Esophagus muscularis mucosa (tissue), 4 donors: ENCODE data around the gene CD96. TPM values are rescaled to one million over a fixed set of nuclear protein-coding genes. Genes with fewer than 3 reads are reported as not detected.

Experiments used
- DNase-seq: peaks from one replicate; pipeline ENCODE4 v3.0.0-alpha.2; 2017; ENCODE audit errors: extremely low spot score
- H3K27ac ChIP-seq, 4 donors: fragments of 200-600 bp; sonication (generic); replicated peaks in 1 of 4; 1 replicate in 3 of 4; 2 replicates in 1 of 4; pipeline ENCODE4 v1.5.1; 2016 to 2019; ENCODE audit warnings: mild to moderate bottlenecking in 1 of 4
- H3K27me3 ChIP-seq, 4 donors: fragments of 200-600 bp; sonication (generic); one replicate each; pipeline versions ENCODE4 v1.5.1 to v1.6.0; 2016 to 2019
- H3K36me3 ChIP-seq, 4 donors: fragments of 200-600 bp; sonication (generic); one replicate each; pipeline ENCODE4 v1.5.1; 2016 to 2019
- H3K4me1 ChIP-seq, 4 donors: fragments of 200-600 bp; sonication (generic); one replicate each; pipeline ENCODE4 v1.5.1; 2016 to 2019
- H3K4me3 ChIP-seq, 4 donors: fragments of 200-600 bp; sonication (generic); 1 replicate in 2 of 4; 2 replicates in 2 of 4; pipeline ENCODE4 v1.5.1; 2016 to 2019; ENCODE audit warnings: mild to moderate bottlenecking in 4 of 4, moderate library complexity in 1 of 4
- H3K9me3 ChIP-seq, 4 donors: fragments of 200-600 bp; sonication (generic); 1 replicate in 3 of 4; 2 replicates in 1 of 4; pipeline ENCODE4 v1.5.1; 2016 to 2019
- CTCF ChIP-seq, 3 experiments: fragments of 200-600 bp in 2 of 3; fragments of 450-650 bp in 1 of 3; sonication (generic) in 2 of 3; IDR thresholded peaks; one replicate each; pipeline ENCODE4 v1.5.1; 2017 to 2019; ENCODE audit warnings: antibody characterized with exemption in 3 of 3, mild to moderate bottlenecking in 2 of 3, moderate library complexity in 1 of 3
- EP300 ChIP-seq: sonication (generic); formaldehyde crosslinking; IDR thresholded peaks from one replicate; pipeline ENCODE4 v1.6.1; 2017; ENCODE audit warnings: antibody characterized with exemption
- POLR2A ChIP-seq: fragments of 450-650 bp; IDR thresholded peaks from one replicate; pipeline ENCODE4 v1.6.1; 2017; ENCODE audit warnings: antibody characterized with exemption, moderate library complexity, mild to moderate bottlenecking, low read depth
- POLR2AphosphoS5 ChIP-seq, 2 donors: sonication (generic); formaldehyde crosslinking; IDR thresholded peaks; one replicate each; pipeline ENCODE4 v1.6.1; 2017; ENCODE audit warnings: antibody characterized with exemption in 2 of 2
- WGBS: methylation state at CpG from one replicate; pipeline ENCODE4 v1.1.5; 2018; 5-methylcytosine and 5-hydroxymethylcytosine counted together
- intact Hi-C: fragments of 100-400 bp; cut with DNase I; formaldehyde crosslinking; loops from one replicate; pipeline ENCODE4 v1.15.1; 2023
- total RNA-seq, 4 donors: library from RNA; depleted of rRNA; stranded (reverse); fragments of >200 nt; gene quantifications; one replicate each; pipeline versions ENCODE4 v1.1.0 to v1.2.1, GENCODE V29; 2016

CD96 gene
- total RNA-seq, 4 donors from 2014 or later: 0.17 to 1.5 (median 0.43) TPM

GRCh38 chr3:111598552-111598951, 56.6 kb downstream of the CD96 start:
- Histone ChIP-seq H3K4me3 (no peak overlapping the region), H3K4me1 (no peaks in the 10 kb centered on the region), H3K9me3 (no peaks in the 10 kb centered on the region), H3K36me3 (no peaks in the 10 kb centered on the region), H3K27ac (no peak overlapping the region), H3K27me3 (no peaks in the 10 kb centered on the region)
- TF ChIP-seq POLR2A (no peak), CTCF (IDR thresholded peaks at IDR 0.05) (no peak), EP300 (no peak), POLR2AphosphoS5 (IDR thresholded peaks at IDR 0.05) (no peak)
- intact Hi-C loops: no loop called here
- 75% methylated on average over 2 of the region's 2 CpGs for WGBS
- DNase-seq: no peak

GRCh38 chr3:111601810-111602209, 59.8 kb downstream of the CD96 start:
- WGBS: 90% methylated on average over 4 of the region's 4 CpGs
- intact Hi-C loops: no loop called here
- Histone ChIP-seq H3K9me3 (no peaks in the 10 kb centered on the region), H3K27me3 (no peaks in the 10 kb centered on the region), H3K27ac (no peak overlapping the region), H3K4me3 (no peak overlapping the region), H3K4me1 (no peaks in the 10 kb centered on the region), H3K36me3 (no peaks in the 10 kb centered on the region)
- DNase-seq: no peak
- TF ChIP-seq CTCF (IDR thresholded peaks at IDR 0.05): no peak
- TF ChIP-seq POLR2A: no peak
- no peak for TF ChIP-seq POLR2AphosphoS5 (IDR thresholded peaks at IDR 0.05)
- no peak for TF ChIP-seq EP300

GRCh38 chr3:111603679-111604078, 61.7 kb downstream of the CD96 start:
- Histone ChIP-seq H3K27me3 (no peaks in the 10 kb centered on the region), H3K4me3 (no peak overlapping the region), H3K27ac (no peak overlapping the region), H3K4me1 (no peaks in the 10 kb centered on the region), H3K36me3 (no peaks in the 10 kb centered on the region), H3K9me3 (no peaks in the 10 kb centered on the region)
- TF ChIP-seq CTCF (IDR thresholded peaks at IDR 0.05): no peak
- DNase-seq: no peak
- WGBS: 93% methylated on average over 1 of the region's 1 CpG
- intact Hi-C loops: no loop called here

GRCh38 chr3:111604119-111604518, 62.1 kb downstream of the CD96 start:
- no peaks in the 10 kb centered on the region for H3K4me1 ChIP-seq
- H3K27ac ChIP-seq: no peak overlapping the region
- no peak overlapping the region for H3K4me3 ChIP-seq
- intact Hi-C loops: no loop called here
- DNase-seq: no peak
- no peak for TF ChIP-seq POLR2AphosphoS5 (IDR thresholded peaks at IDR 0.05)
- TF ChIP-seq POLR2A: no peak
- no peak for TF ChIP-seq EP300
- no peak for TF ChIP-seq CTCF (IDR thresholded peaks at IDR 0.05)
- WGBS: 91% methylated on average over 2 of the region's 2 CpGs
- H3K9me3 ChIP-seq: no peaks in the 10 kb centered on the region
- no peaks in the 10 kb centered on the region for H3K36me3 ChIP-seq
- H3K27me3 ChIP-seq: no peaks in the 10 kb centered on the region

- no peak for TF ChIP-seq POLR2A
- no peak for TF ChIP-seq EP300
- TF ChIP-seq CTCF (IDR thresholded peaks at IDR 0.05): no peak
- no peak for TF ChIP-seq POLR2AphosphoS5 (IDR thresholded peaks at IDR 0.05)
- no peaks in the 10 kb centered on the region for H3K36me3 ChIP-seq
- H3K9me3 ChIP-seq: no peaks in the 10 kb centered on the region
- no peaks in the 10 kb centered on the region for H3K4me1 ChIP-seq
- H3K4me3 ChIP-seq: no peak overlapping the region
- intact Hi-C loops: no loop called here
- no peaks in the 10 kb centered on the region for H3K27me3 ChIP-seq
- H3K27ac ChIP-seq: no peak overlapping the region
- DNase-seq: no peak
Observed at GRCh38 chr3:111605018-111605417, 63.0 kb downstream of the CD96 start.
